Uterus (tissue), 2 donors: ENCODE data around the gene AQP6.

Experiments
- CTCF ChIP-seq, 4 experiments: fragments of 200-600 bp in 2 of 4; fragments of 450-650 bp in 2 of 4; sonication (generic) in 2 of 4; IDR thresholded peaks; one replicate each; pipeline ENCODE4 v1.5.1; 2016 to 2019; ENCODE audit warnings: antibody characterized with exemption in 4 of 4, mild to moderate bottlenecking in 2 of 4, moderate library complexity in 1 of 4
- POLR2A ChIP-seq, 2 donors: fragments of 450-650 bp; IDR thresholded peaks; one replicate each; pipeline ENCODE4 v1.6.1; 2016; ENCODE audit warnings: antibody characterized with exemption in 2 of 2, mild to moderate bottlenecking in 1 of 2, moderate library complexity in 1 of 2

- TF ChIP-seq CTCF (IDR thresholded peaks at IDR 0.05) (no peak), POLR2A (IDR thresholded peaks at IDR 0.05) (no peak)
These were observed 29.2 kb upstream of the AQP6 start for GRCh38 chr12:49943625-49943960.
